ENCODE measurements around the gene SLC6A13.

Gene SLC6A13

GRCh38 chr12:256958-257357 is 5.7 kb downstream of the SLC6A13 start:
- TF ChIP-seq CTCF (IDR thresholded peaks at IDR 0.05), result no peak

- TF ChIP-seq CTCF (IDR thresholded peaks at IDR 0.05), result no peak
Observed at GRCh38 chr12:256225-256624, 6.4 kb downstream of the SLC6A13 start.

- TF ChIP-seq CTCF (IDR thresholded peaks at IDR 0.05), result no peak
Observed at GRCh38 chr12:254912-255311, 7.7 kb downstream of the SLC6A13 start.

GRCh38 chr12:254039-254438 is 8.6 kb downstream of the SLC6A13 start:
- no peak for TF ChIP-seq CTCF (IDR thresholded peaks at IDR 0.05)

GRCh38 chr12:253116-253831 is 9.4 kb downstream of the SLC6A13 start:
- no peak for TF ChIP-seq CTCF (IDR thresholded peaks at IDR 0.05)

GRCh38 chr12:252636-253035 is 10.0 kb downstream of the SLC6A13 start:
- no peak for TF ChIP-seq CTCF (IDR thresholded peaks at IDR 0.05)

GRCh38 chr12:247271-247670 is 15.4 kb downstream of the SLC6A13 start:
- no peak for TF ChIP-seq CTCF (IDR thresholded peaks at IDR 0.05)

- no peak for TF ChIP-seq CTCF (IDR thresholded peaks at IDR 0.05)
Observed at GRCh38 chr12:243381-243780, 19.3 kb downstream of the SLC6A13 start.

Measured in LNCAP (cell line).